GM23338 (cell line): ENCODE measurements around the gene LRRC47. TPM values are rescaled to one million over a fixed set of nuclear protein-coding genes. Genes with fewer than 3 reads are reported as not detected.

ENCODE experiments used
- ATAC-seq: fragments of 200-7000 bp; cut with Tn5 transposase; 3 replicates; pipeline ENCODE4 v1.9.1; 2020
- DNase-seq: peaks from one replicate; pipeline ENCODE4 v3.0.0-alpha.2; 2015; ENCODE audit warnings: low spot score
- H2AFZ ChIP-seq: fragments of 200-600 bp; sonication (generic); 2 replicates; pipeline ENCODE4 v1.8.0; 2016; ENCODE audit warnings: antibody characterized with exemption, mild to moderate bottlenecking, moderate library complexity
- H3F3A ChIP-seq: fragments of 200-600 bp; sonication (generic); replicated peaks from 2 replicates; pipeline ENCODE4 v1.8.0; 2017; ENCODE audit warnings: antibody characterized with exemption, mixed run types, low read depth
- H3K27ac ChIP-seq: fragments of 200-600 bp; sonication (generic); 2 replicates; pipeline ENCODE4 v1.6.1; 2016; ENCODE audit warnings: low read depth
- H3K27me3 ChIP-seq: fragments of 200-600 bp; sonication (generic); 2 replicates; pipeline ENCODE4 v1.8.0; 2016; ENCODE audit warnings: mild to moderate bottlenecking, mixed run types, moderate library complexity; ENCODE audit not compliant: insufficient read depth
- H3K36me3 ChIP-seq: fragments of 200-600 bp; sonication (generic); 2 replicates; pipeline ENCODE4 v1.8.0; 2016; ENCODE audit warnings: mild to moderate bottlenecking; ENCODE audit not compliant: insufficient read depth
- H3K4me1 ChIP-seq: fragments of 200-600 bp; sonication (generic); 2 replicates; pipeline ENCODE4 v1.8.0; 2016; ENCODE audit warnings: mild to moderate bottlenecking, moderate library complexity; ENCODE audit not compliant: insufficient read depth
- H3K4me2 ChIP-seq: fragments of 200-600 bp; sonication (generic); 2 replicates; pipeline ENCODE4 v1.7.1; 2017; ENCODE audit warnings: mixed run types
- H3K4me3 ChIP-seq: fragments of 200-600 bp; sonication (generic); 2 replicates; pipeline ENCODE4 v1.6.1; 2016; ENCODE audit warnings: mixed run types
- H3K79me2 ChIP-seq: fragments of 200-600 bp; sonication (generic); replicated peaks from 2 replicates; pipeline ENCODE4 v1.8.0; 2017; ENCODE audit warnings: mild to moderate bottlenecking; ENCODE audit not compliant: insufficient read depth
- H3K9me2 ChIP-seq: fragments of 200-600 bp; sonication (generic); 2 replicates; pipeline ENCODE4 v1.8.0; 2017; ENCODE audit not compliant: insufficient read depth
- H4K20me1 ChIP-seq: fragments of 200-600 bp; sonication (generic); replicated peaks from 2 replicates; pipeline ENCODE4 v1.8.0; 2017; ENCODE audit warnings: mild to moderate bottlenecking; ENCODE audit not compliant: insufficient read depth
- H3K27ac Mint-ChIP-seq: 2 replicates; pipeline ENCODE4 v1.8.0; 2020; ENCODE audit warnings: inconsistent platforms, mild to moderate bottlenecking, moderate library complexity, mixed read lengths
- H3K27me3 Mint-ChIP-seq: 3 replicates; pipeline ENCODE4 v1.8.0; 2022; ENCODE audit warnings: low read depth, mild to moderate bottlenecking, moderate library complexity, mixed read lengths, inconsistent platforms; ENCODE audit not compliant: insufficient read depth, poor library complexity
- H3K36me3 Mint-ChIP-seq: 3 replicates; pipeline ENCODE4 v1.8.0; 2021; ENCODE audit warnings: low read depth, mild to moderate bottlenecking, inconsistent platforms, moderate library complexity, mixed read lengths
- H3K4me1 Mint-ChIP-seq: 3 replicates; pipeline ENCODE4 v1.8.0; 2020; ENCODE audit warnings: mild to moderate bottlenecking, inconsistent platforms, mixed read lengths
- H3K4me3 Mint-ChIP-seq: 3 replicates; pipeline ENCODE4 v1.8.0; 2021; ENCODE audit warnings: moderate library complexity, mild to moderate bottlenecking, inconsistent platforms, mixed read lengths
- H3K9me3 Mint-ChIP-seq: 3 replicates; pipeline ENCODE4 v1.8.0; 2020; ENCODE audit warnings: moderate library complexity, mild to moderate bottlenecking, inconsistent platforms, mixed read lengths
- CREB1 ChIP-seq: fragments of 250-450 bp; sonication (Bioruptor Pico); IDR thresholded peaks from 2 replicates; pipeline ENCODE4 v1.5.0; 2020; ENCODE audit warnings: low read depth, mild to moderate bottlenecking, moderate library complexity
- EZH2phosphoT487 ChIP-seq: fragments of 200-600 bp; sonication (generic); IDR thresholded peaks from one replicate; pipeline ENCODE4 v1.8.1; 2018; ENCODE audit warnings: antibody characterized with exemption; ENCODE audit not compliant: unreplicated experiment
- STAT1 ChIP-seq: IDR thresholded peaks from one replicate; pipeline ENCODE4 v1.6.1; 2016; ENCODE audit warnings: antibody characterized with exemption; ENCODE audit not compliant: unreplicated experiment
- ZNF462 ChIP-seq: fragments of 250-450 bp; sonication (Bioruptor Pico); IDR thresholded peaks from 2 replicates; pipeline ENCODE4 v1.5.0; 2020; ENCODE audit warnings: mild to moderate bottlenecking, moderate library complexity
- polyA plus RNA-seq: library from polyadenylated mRNA; unstranded; fragments of >200 nt; fragmentation: Nextera tagmentation; extraction: Ambion mirVana; gene quantifications from 2 replicates; pipeline ENCODE4 v1.2.1, GENCODE V29; 2016
- total RNA-seq: library from RNA; depleted of rRNA; stranded (reverse); fragments of >200 nt; shearing (Covaris generic); gene quantifications from 2 replicates; pipeline ENCODE4 v1.2.3, GENCODE V29; 2014
- TF ChIP-seq, protein P1 (sequence below), 2 experiments: fragments of 200-600 bp in 1 of 2; sonication (generic) in 1 of 2; conservative IDR thresholded peaks; 2 replicates each; pipeline versions ENCODE4 v1.5.1 to v1.6.1; 2016 to 2017; ENCODE audit warnings: antibody characterized with exemption in 2 of 2, low read depth in 2 of 2, mild to moderate bottlenecking in 2 of 2, moderate library complexity in 1 of 2

The LRRC47 gene
- total and polyA plus RNA-seq, 2 experiments from 2014 or later, result 15.8 to 76.8 TPM

DNA sequence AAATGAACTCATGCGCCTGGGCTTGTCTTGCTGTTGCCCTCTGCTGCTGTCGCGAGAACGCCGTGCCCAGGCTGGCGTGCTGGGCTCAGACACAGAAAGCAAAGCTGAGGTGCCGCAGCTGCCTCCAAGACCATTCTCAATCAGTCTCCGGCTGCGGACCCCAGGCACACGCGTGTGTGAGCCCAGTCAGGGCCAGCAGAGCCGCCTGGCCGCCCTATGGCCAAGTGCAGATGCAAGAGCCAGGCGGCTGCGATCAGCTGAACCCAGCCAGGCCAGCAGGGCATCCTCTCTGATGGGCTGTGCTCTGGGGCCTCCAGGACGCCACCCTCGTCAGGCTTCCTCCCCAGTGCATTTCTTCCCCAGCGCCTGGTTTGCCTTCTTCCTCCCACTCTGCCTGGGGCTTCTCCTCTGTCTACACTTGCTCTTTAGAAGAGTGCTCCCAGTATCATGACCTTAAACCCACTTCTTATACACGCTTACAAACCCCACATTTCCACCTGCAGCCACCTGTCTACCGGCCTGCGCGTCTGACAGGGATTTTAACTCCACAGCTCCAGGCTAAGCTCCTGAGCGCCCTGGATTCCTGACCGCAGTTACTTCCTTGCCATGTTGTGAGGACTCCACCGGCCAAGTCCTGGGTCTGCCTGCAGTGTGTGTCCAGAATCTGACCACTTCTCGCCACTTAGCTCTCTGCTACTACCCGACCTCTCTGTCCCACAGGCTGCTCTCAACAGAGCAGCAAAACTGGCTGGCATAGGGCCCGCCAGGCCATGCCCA is 21.7 kb upstream of the LRRC47 start:
- H3K27ac Mint-ChIP-seq, result 0 out of 2 replicates have a peak overlapping the region, but pooled peaks have one; percentile 46
- ATAC-seq, result peak; percentile 42; the same call in 2 of the 3 replicates

More for the DNA sequence above, 21.7 kb upstream of the LRRC47 start:
- Mint-ChIP-seq H3K9me3 (no peaks in the 10 kb centered on the region), H3K4me3 (no peak overlapping the region; the same call in 2 of the 3 replicates), H3K27me3 (peaks cover 6% of the 10 kb centered on the region), H3K4me1 (no peaks in the 10 kb centered on the region; the same call in 2 of the 3 replicates), H3K36me3 (peaks cover 8% of the 10 kb centered on the region; the same call in 2 of the 3 replicates)
- Histone ChIP-seq H3K4me3 (no peak overlapping the region), H3K79me2 (no peaks in the 10 kb centered on the region), H3F3A (no peaks in the 10 kb centered on the region), H3K4me1 (no peaks in the 10 kb centered on the region), H3K27ac (no peak overlapping the region), H3K9me2 (no peaks in the 10 kb centered on the region), H3K36me3 (no peaks in the 10 kb centered on the region), H3K27me3 (no peaks in the 10 kb centered on the region), H3K4me2 (no peak overlapping the region), H2AFZ (no peak overlapping the region), H4K20me1 (no peaks in the 10 kb centered on the region)
- TF ChIP-seq STAT1, result no peak
- TF ChIP-seq EZH2phosphoT487, result no peak
- no peak for TF ChIP-seq CREB1 (CRISPR knock-in tag)
- no peak for TF ChIP-seq ZNF462 (CRISPR knock-in tag)
- TF ChIP-seq, protein P1, sequence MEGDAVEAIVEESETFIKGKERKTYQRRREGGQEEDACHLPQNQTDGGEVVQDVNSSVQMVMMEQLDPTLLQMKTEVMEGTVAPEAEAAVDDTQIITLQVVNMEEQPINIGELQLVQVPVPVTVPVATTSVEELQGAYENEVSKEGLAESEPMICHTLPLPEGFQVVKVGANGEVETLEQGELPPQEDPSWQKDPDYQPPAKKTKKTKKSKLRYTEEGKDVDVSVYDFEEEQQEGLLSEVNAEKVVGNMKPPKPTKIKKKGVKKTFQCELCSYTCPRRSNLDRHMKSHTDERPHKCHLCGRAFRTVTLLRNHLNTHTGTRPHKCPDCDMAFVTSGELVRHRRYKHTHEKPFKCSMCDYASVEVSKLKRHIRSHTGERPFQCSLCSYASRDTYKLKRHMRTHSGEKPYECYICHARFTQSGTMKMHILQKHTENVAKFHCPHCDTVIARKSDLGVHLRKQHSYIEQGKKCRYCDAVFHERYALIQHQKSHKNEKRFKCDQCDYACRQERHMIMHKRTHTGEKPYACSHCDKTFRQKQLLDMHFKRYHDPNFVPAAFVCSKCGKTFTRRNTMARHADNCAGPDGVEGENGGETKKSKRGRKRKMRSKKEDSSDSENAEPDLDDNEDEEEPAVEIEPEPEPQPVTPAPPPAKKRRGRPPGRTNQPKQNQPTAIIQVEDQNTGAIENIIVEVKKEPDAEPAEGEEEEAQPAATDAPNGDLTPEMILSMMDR (conservative IDR thresholded peaks at IDR 0.05; ENCODE audit: low read depth in 2 of 2), result no peak
- DNase-seq, result no peak
